Type B pancreatic cell (in vitro differentiated cells): ENCODE measurements around the gene LRP6. TPM values are rescaled to one million over a fixed set of nuclear protein-coding genes. Genes with fewer than 3 reads are reported as not detected.
"Not testable (repeated sequence)": the region's sequence is repeated elsewhere in the genome, so short reads cannot be mapped to it uniquely, and the experiment has no call there.

Source experiments
- DNase-seq: peaks from one replicate; pipeline ENCODE4 v3.0.0; 2021; ENCODE audit warnings: mixed read lengths; ENCODE audit not compliant: unreplicated experiment; ENCODE audit errors: extremely low spot score
- H3K27ac Mint-ChIP-seq: 2 replicates; pipeline ENCODE4 v1.8.0; 2021; ENCODE audit warnings: mild to moderate bottlenecking, mixed read lengths
- H3K27me3 Mint-ChIP-seq: 2 replicates; pipeline ENCODE4 v1.8.0; 2021; ENCODE audit warnings: mixed read lengths
- H3K36me3 Mint-ChIP-seq: 2 replicates; pipeline ENCODE4 v1.8.0; 2021; ENCODE audit warnings: mixed read lengths
- H3K4me1 Mint-ChIP-seq: one replicate; pipeline ENCODE4 v1.8.0; 2021; ENCODE audit warnings: mixed read lengths; ENCODE audit not compliant: unreplicated experiment
- H3K4me3 Mint-ChIP-seq: 2 replicates; pipeline ENCODE4 v1.8.0; 2021; ENCODE audit warnings: mild to moderate bottlenecking, mixed read lengths
- H3K9me3 Mint-ChIP-seq: 2 replicates; pipeline ENCODE4 v1.8.0; 2021; ENCODE audit warnings: mixed read lengths
- total RNA-seq: library from RNA; stranded (reverse); gene quantifications from 2 replicates; pipeline ENCODE4 v1.2.1, GENCODE V29; 2021; ENCODE audit warnings: low replicate concordance
- TF ChIP-seq, protein P1 (sequence below): fragments of 200-600 bp; sonication (generic); conservative IDR thresholded peaks from 2 replicates; pipeline ENCODE4 v1.5.0; 2021; ENCODE audit warnings: antibody characterized with exemption, mild to moderate bottlenecking

The LRP6 gene
- total RNA-seq, 1 donor from 2014 or later = 57.7 TPM

DNA sequence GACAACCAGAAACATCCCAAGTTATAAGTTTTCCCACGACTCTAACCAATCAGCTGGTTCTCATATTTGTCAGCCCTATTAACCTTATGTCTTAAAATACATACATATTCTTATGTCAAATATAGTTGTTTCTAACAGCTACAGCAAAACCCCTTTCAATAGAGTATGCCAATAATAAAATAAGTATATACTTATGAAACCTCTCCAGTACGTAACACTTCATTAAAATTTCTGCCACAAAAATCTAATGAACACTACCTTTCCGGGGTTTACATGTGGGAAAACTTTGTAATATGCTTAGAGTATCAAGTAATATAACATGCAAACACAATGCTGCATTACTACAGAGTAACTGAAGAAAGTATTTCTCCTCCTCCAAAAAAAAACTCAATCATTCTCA lies 1.8 kb downstream of the LRP6 start:
- H3K27me3 Mint-ChIP-seq = no peaks in the 10 kb centered on the region
- H3K27ac Mint-ChIP-seq = peak overlapping the region; percentile 99
- H3K4me3 Mint-ChIP-seq = peak overlapping the region; percentile 92
- peaks cover 16% of the 10 kb centered on the region for H3K4me1 Mint-ChIP-seq
- no peak for DNase-seq
- no peaks in the 10 kb centered on the region for H3K9me3 Mint-ChIP-seq
- H3K36me3 Mint-ChIP-seq = peaks cover 18% of the 10 kb centered on the region
- TF ChIP-seq, protein P1, sequence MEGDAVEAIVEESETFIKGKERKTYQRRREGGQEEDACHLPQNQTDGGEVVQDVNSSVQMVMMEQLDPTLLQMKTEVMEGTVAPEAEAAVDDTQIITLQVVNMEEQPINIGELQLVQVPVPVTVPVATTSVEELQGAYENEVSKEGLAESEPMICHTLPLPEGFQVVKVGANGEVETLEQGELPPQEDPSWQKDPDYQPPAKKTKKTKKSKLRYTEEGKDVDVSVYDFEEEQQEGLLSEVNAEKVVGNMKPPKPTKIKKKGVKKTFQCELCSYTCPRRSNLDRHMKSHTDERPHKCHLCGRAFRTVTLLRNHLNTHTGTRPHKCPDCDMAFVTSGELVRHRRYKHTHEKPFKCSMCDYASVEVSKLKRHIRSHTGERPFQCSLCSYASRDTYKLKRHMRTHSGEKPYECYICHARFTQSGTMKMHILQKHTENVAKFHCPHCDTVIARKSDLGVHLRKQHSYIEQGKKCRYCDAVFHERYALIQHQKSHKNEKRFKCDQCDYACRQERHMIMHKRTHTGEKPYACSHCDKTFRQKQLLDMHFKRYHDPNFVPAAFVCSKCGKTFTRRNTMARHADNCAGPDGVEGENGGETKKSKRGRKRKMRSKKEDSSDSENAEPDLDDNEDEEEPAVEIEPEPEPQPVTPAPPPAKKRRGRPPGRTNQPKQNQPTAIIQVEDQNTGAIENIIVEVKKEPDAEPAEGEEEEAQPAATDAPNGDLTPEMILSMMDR = no peak

DNA sequence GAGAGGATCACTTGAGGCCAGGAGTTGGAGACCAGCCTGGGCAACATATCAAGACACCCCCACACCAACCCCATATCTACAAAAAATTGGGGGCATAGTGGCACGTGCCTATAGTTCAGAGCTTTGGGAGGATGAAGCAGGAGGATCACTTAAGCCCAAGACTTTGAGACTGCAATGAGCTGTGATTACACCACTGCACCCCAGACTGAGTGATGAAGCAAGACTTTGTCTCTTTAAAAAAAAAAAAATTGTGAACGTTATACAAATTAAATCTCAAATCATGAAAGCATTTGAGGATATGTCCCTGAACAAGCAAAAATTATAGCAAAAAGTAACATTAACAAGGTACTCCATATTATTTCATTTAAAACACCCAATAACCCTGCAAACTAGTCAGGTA lies 2.9 kb downstream of the LRP6 start:
- H3K27me3 Mint-ChIP-seq = no peaks in the 10 kb centered on the region
- TF ChIP-seq, protein P1 = no peak
- no peak for DNase-seq
- H3K27ac Mint-ChIP-seq = no peak overlapping the region
- peaks cover 16% of the 10 kb centered on the region for H3K4me1 Mint-ChIP-seq
- no peaks in the 10 kb centered on the region for H3K9me3 Mint-ChIP-seq
- peaks cover 21% of the 10 kb centered on the region for H3K36me3 Mint-ChIP-seq
- H3K4me3 Mint-ChIP-seq = peak overlapping the region; percentile 92

DNA sequence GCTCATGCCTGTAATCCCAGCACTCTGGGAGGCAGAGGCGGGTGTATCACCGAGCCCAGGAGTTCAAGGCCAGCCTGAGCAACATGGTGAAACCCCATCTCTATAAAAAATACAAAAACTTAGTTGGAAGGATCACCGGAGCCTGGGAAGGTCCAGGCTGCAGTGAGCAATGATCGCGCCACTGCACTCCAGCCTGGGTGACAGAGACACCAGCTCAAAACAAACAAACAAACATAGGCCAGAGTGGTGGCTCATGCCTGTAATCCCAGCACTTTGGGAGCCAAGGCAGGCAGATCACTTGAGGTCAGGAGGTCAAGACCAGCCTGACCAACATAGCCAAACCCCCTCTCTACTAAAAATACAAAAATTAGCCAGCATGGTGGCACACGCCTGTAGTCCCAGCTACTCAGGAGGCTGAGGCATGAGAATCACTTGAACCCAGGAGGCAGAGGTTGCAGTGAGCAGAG lies 10.5 kb downstream of the LRP6 start:
- H3K27me3 Mint-ChIP-seq, DNase-seq, H3K27ac Mint-ChIP-seq, H3K4me1 Mint-ChIP-seq, H3K9me3 Mint-ChIP-seq, H3K4me3 Mint-ChIP-seq: not testable (repeated sequence)
- peaks cover 27% of the 10 kb centered on the region for H3K36me3 Mint-ChIP-seq

DNA sequence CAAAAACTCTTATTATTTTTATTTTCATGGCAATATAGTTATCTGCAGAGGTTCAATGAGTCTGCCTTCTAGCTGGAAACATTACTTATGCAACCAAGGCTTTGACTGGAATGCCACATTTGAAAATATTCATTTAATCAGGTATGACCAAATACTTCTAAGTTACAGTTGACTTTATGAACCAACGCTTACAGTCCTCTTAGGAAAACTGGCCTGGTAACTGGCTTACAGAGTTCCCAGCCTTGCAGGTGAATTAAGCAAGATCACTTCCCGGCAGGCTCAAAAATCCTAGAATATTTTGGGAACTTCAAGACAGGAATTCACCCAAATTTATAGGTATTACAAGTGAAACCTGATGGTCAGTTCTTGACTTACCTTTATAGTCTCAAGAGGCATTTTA lies 12.3 kb downstream of the LRP6 start:
- peaks cover 6% of the 10 kb centered on the region for H3K4me1 Mint-ChIP-seq
- H3K4me3 Mint-ChIP-seq = no peak overlapping the region
- TF ChIP-seq, protein P1 = no peak
- H3K36me3 Mint-ChIP-seq = peaks cover 32% of the 10 kb centered on the region
- H3K27ac Mint-ChIP-seq = no peak overlapping the region
- peaks cover 4% of the 10 kb centered on the region for H3K9me3 Mint-ChIP-seq
- no peaks in the 10 kb centered on the region for H3K27me3 Mint-ChIP-seq
- no peak for DNase-seq

DNA sequence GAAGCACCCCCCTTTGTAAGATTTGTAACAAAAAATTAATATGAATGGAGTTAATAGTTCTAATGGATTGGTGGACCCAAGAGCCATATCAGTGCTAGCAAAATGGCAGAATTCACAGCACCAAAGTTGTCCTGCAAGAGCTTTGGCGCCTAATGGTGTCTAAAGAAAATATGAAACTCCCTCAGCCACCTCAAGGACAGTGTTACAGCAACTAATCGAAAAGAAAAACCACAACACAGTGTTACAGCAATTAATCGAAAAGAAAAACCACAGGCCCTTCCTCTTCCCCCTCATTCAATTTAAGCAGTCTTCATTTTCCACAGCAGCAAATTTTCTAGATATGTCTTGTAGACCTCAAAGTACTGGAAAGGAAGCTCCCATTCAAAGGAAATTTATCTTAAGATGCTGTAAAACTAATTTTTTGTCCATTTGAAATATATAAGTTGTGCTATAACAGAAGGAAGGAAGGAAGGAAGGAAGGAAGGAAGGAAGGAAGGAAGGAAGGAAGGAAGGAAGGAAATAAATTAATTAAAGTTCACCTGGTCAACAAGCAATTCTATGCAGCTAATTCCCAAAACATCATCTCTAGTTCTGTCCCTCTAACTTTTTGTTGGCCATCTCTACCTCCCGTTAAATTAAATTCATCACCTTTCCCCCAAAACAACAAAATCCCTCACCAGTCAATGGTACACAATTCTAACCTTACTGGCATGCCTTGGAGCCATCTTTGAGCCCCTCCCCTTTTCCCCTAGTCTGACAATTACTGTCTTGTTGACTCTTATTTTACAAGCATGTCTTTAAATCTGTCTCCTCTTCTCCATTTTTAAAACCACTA lies 17.4 kb downstream of the LRP6 start:
- no peak for DNase-seq
- peaks cover 4% of the 10 kb centered on the region for H3K9me3 Mint-ChIP-seq
- peaks cover 39% of the 10 kb centered on the region for H3K36me3 Mint-ChIP-seq

DNA sequence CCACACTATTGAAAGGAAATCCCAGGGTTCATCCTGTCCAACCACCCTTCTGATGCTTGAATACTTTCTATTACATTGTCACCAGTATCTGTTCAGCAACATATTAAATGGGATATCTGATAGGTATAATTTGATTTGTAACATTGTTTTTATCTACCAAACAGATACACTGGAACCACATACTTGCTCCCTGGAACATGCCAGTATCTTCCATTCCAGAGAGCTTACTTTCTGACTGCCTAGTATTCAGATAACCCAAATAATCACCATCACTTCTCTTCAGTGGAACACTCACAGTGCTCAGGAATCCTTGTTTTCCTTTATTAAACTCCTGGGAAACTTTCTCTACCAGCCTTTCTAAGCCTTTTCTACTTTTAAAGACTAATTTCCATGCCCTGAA lies 19.3 kb downstream of the LRP6 start:
- peaks cover 4% of the 10 kb centered on the region for H3K9me3 Mint-ChIP-seq
- H3K27ac Mint-ChIP-seq = no peak overlapping the region
- H3K27me3 Mint-ChIP-seq = no peaks in the 10 kb centered on the region
- peaks cover 45% of the 10 kb centered on the region for H3K36me3 Mint-ChIP-seq
- no peaks in the 10 kb centered on the region for H3K4me1 Mint-ChIP-seq
- no peak overlapping the region for H3K4me3 Mint-ChIP-seq
- DNase-seq = no peak
- TF ChIP-seq, protein P1 = no peak

More for the DNA sequence above, 17.4 kb downstream of the LRP6 start:
- no peaks in the 10 kb centered on the region for H3K4me1 Mint-ChIP-seq
- no peaks in the 10 kb centered on the region for H3K27me3 Mint-ChIP-seq
- no peak overlapping the region for H3K27ac Mint-ChIP-seq
- H3K4me3 Mint-ChIP-seq = no peak overlapping the region
- TF ChIP-seq, protein P1 = no peak
